HG03432 (cell line): ENCODE measurements around the gene PROSER3.

Experiments
- ATAC-seq: cut with Tn5 transposase; IDR thresholded peaks from one replicate; pipeline ENCODE4 v1.9.1; 2021; ENCODE audit warnings: mild to moderate bottlenecking, moderate library complexity; ENCODE audit not compliant: unreplicated experiment

Gene PROSER3

DNA sequence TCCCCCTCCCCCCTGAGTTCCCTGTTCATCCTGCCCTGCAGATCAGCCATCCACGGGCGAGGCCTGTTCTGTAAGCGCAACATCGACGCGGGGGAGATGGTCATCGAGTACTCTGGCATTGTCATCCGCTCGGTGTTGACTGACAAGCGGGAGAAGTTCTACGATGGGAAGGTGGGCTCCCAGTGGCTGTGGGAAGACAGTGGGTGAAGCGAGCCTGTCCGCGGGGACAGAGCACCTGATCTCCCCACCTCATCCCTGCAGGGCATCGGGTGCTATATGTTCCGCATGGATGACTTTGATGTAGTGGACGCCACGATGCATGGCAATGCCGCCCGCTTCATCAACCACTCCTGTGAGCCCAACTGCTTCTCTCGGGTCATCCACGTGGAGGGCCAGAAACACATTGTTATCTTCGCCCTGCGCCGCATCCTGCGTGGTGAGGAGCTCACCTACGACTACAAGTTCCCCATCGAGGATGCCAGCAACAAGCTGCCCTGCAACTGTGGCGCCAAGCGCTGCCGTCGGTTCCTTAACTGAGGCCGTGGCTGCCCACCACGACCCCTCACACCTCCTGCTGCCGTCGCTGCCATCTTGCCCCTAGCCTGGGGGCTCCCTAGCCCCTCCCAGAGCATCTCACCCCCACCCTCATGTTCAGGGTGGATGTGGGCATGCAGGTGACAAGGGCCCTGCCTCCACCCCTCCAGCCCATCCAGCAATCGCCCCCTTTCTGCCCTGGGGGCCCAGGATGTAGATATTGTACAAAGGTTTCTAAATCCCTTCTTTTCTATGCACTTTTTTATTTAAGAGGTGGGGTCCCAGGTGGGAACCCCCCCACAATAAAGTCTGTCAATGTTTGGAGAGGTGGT, 19.7 kb upstream of the PROSER3 start:
- ATAC-seq: no peak

- no peak for ATAC-seq
Observed at GRCh38 chr19:35738887-35739229, 19.1 kb upstream of the PROSER3 start.

GRCh38 chr19:35739275-35740107, 18.5 kb upstream of the PROSER3 start:
- no peak for ATAC-seq

GRCh38 chr19:35740108-35740422, 17.9 kb upstream of the PROSER3 start:
- peak; percentile 11 for ATAC-seq

DNA sequence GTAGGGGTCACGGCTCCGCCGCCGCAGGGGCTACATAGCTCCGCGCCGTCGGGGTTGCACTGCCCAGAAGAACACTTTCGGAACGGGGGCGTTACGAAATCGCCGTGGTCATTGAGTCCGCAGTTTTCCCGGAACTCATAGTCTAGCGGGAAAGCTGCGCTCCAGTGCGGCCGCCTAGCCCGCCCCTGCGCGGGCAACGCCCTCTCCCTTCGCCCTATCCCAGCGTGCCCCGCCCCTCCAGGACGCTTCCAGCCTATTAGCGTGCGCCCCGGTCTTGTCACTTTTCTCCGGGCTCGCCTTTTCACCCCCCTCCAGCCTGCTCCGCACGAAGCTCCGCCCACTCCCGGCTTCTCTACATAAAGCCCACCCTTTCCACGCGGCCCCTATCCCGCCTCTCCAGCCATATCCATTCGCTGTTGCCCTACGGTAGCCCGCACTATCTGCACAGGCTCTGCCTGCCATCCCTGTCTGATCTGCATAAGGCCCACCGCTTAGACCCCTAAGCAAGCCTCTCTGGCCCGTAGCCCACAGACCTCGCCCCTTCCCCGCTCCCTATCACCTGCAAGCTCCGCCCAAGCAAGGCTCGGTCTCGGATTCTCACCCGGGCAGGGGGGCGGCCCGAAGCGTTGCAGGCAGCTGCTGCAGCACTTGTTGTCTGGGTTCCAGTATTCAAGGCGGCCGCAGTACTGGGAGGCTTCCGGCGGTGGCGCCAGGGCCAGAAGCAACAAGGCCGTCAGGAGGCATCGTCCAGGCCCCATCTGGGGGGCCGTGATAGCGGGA, 17.4 kb upstream of the PROSER3 start:
- peak; percentile 59 for ATAC-seq

DNA sequence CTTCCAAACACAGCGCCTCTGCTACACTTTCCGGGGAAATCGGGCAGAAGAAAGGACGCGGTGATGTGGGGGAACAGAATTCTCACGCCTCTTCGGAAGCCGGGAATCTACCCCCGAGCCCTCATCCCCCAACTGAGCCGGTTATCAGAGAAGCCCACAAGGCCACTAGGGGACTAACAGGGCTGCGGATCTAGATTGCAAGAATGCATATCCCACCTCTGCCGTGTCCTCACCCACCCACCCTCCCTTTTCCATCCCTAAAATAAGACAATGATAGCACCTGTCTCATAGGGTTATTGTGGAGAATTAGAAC, 16.8 kb upstream of the PROSER3 start:
- ATAC-seq: no peak

DNA sequence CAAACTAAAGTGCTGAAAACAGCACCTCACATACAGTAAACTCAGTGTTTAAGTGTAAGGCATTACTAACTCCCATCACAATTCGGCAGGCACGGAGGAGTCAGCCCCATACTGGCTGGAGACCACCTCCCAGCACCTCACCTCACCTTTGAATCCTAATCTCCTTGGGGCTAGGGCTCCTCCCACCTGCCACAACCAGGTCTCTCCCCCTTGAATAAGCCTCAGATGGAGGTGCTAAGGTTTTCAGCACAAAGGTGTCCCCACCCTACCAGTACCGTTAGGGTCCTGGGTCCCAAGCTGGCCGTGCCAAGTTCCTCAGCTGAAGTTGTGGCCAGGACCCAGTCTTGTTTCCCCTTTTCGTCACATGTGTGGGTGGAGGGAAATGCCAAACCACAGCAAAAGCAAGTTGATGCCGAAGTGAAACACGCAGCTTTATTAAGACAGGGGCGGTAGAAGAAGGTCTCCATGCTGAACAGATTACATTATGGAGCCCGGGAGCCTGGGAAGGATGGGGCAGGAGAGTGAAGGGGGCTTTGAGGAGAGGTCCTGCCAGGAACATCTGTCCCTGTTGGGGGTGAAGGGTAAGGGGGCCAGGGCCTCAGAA, 15.8 kb upstream of the PROSER3 start, which contains the start of gene IGFLR1:
TSS of gene IGFLR1 (minus strand) at position 332 of the 604 bp plus-strand sequence. CDS start 1,272 bp downstream, outside the sequence.
- ATAC-seq: no peak

DNA sequence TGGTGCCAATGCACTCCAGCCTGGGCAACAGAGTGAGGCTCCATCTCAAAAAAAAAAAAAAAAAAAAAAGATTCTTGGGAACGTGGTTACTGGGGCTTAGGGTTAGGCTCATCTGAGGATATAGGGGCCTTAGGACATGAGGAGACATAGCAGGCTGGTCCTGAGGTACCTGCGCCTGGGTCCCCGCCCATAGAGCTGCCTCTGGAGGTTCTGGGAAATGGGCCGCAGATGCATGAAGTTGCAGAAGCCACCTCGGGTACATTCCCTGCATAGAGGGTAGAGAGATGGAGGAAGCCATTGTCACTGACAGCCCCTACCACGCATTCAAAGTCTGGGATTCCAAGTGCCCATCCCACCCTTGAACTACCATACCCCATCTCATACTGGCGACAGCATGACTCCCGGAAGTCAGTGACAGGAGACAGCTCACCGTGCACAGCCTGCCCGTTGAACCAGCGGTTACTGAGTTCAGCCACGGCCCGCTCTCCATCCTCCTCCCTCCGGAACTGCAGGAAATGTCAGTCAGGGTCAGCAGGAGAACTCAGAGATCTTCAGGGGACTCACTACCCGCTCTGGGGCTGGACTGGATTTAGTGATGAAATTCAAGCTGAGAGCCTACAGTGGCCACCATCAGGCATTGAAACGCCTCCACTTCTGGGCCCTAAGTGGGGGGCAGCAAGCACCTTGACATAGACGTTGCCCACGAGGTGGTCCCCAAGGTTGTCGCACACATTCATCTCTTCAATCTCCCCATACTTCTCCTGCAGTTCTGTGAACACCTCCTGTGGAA, 14.1 kb upstream of the PROSER3 start:
- ATAC-seq: no peak

DNA sequence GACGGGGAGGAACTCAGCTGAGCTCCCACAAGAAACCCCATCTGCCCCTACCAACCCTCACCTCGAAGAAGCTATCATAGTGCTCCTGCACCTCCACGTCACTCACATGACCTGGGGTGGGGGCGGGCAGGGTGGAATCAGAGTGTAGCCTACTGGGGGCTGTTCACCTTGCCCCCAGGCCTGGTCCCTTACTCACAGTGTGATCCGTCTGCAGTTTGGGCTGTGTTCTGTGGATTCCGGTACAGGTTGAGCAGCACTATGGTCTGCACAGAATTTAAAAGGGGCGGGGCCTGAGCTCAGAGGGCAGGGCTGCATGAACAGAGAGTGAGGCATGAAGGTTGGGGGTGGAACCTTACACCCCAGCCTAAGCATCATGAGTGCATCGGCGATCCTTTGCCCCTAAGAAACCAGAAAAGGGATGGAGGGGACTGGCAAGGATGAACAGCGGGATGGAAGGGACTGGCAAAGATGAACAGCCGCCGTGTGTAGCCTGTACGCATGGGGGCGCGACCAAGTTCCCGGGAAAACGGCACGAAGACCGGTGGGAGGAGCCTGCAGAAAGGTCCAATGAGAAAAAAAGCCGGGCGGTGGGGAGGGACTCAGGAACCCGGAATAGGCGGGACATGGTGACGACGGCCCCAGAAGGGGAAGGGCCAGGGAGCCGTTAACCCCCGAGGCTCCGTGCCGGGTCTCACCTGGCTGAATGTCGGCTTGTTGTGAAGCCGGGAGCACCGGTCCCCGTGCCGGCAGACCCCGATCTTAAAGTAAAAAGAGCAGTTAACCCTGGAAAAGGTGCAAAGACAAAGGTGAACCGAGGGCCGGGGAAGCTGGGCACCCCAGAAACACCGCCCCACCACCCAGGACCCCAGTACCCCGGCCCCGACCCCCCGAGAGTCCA, 13.3 kb upstream of the PROSER3 start:
- ATAC-seq: peak; percentile 40

GRCh38 chr19:35745328-35746086, 12.5 kb upstream of the PROSER3 start, which contains the start of the genes PSENEN and U2AF1L4:
Gene PSENEN, plus strand, starts transcription at chr19:35745651. Its CDS starts 280 bp downstream, at chr19:35745931.
Gene U2AF1L4, minus strand, starts transcription at chr19:35745418. Its CDS starts 27 bp downstream, at chr19:35745391.
- peak; percentile 46 for ATAC-seq

DNA sequence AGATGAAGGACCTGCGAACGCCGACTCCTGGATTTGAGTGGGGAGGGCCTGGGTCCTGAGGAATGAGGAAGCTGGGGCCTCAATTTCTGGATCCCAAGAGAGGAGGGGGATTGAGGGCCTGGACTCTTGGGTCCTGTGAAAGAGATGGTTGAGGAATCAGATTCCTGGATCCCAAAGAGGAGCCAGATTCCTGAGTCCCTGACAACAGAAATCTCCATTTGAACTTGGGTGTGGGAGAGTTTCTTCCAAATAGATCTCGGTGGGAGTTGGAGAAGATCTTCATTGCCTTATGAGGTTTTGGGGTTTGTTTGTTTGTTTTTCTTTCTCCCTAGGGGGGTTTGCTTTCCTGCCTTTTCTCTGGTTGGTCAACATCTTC, 11.9 kb upstream of the PROSER3 start:
- ATAC-seq: no peak

GRCh38 chr19:35746531-35746930, 11.4 kb upstream of the PROSER3 start:
- no peak for ATAC-seq

GRCh38 chr19:35748106-35749020, 9.6 kb upstream of the PROSER3 start, which contains the start of gene LIN37:
Gene LIN37, plus strand, starts transcription at chr19:35748576. Its CDS starts 149 bp downstream, at chr19:35748725.
- peak; percentile 64 for ATAC-seq

DNA sequence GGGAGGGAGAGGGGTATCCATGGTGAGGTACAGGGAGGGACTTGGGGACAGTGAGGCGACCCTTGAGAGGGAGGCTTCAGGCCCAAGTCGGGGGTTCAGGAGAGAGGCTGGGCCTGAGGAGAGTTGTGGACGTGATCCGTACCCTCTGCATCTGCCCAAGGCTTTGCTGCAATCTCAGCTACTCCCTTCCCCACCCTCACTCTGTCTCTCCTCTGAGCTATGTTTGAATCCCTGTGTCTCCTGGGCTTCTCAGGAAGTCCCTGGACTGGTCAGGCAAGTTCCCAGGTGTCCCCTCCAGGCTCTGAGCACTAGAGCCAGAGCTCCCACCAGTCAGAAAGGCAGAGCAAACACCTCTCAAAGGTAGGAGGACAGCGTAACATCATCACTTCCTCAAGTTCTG, 7.8 kb upstream of the PROSER3 start:
- ATAC-seq: no peak

- no peak for ATAC-seq
Observed at GRCh38 chr19:35751839-35752745, 5.9 kb upstream of the PROSER3 start.

DNA sequence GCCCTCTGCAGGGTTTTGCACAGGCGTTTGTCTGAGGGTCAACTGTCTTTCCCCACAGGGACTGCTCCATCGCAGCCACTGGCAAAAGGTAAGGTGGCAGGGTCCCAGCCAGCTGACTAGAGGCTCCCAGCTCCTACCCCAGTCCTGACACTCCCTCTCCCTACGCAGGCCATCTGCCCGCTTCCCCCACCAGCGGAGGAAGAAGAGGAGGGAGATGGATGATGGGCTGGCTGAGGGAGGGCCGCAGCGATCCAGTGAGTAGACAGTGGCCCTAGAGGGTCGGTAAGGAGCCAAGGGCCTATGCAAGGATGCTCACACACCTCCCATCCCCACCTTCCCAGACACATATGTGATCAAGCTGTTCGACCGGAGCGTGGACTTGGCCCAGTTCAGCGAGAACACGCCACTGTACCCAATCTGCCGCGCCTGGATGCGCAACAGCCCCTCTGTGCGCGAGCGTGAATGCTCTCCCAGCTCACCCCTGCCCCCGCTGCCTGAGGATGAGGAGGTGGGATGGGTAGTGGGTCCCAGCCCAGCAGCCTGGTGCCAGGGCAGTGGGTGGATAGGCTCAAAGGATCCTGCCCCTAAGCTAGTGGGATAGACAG, 5.1 kb upstream of the PROSER3 start:
- ATAC-seq: no peak
